Neutrophil (primary cell): ENCODE measurements around the gene TBATA.

ENCODE experiments used
- H3K27ac ChIP-seq: fragments of 200-600 bp; sonication (generic); 2 replicates; pipeline ENCODE4 v1.5.1; 2016; ENCODE audit warnings: mild to moderate bottlenecking, moderate library complexity
- H3K27me3 ChIP-seq: fragments of 200-600 bp; sonication (generic); 2 replicates; pipeline ENCODE4 v1.6.0; 2016; ENCODE audit warnings: mild to moderate bottlenecking
- H3K36me3 ChIP-seq: fragments of 200-600 bp; sonication (generic); 2 replicates; pipeline ENCODE4 v1.5.1; 2017
- H3K4me1 ChIP-seq, 2 experiments: fragments of 200-600 bp in 1 of 2; sonication (generic) in 1 of 2; 1 replicate in 1 of 2; 2 replicates in 1 of 2; pipeline versions ENCODE4 v1.5.1 to v1.6.1; 2013 to 2016; ENCODE audit warnings: low read depth in 1 of 2, low read length in 1 of 2, mild to moderate bottlenecking in 1 of 2, moderate library complexity in 1 of 2; ENCODE audit not compliant: control insufficient read depth in 1 of 2, insufficient read depth in 1 of 2
- H3K4me3 ChIP-seq, 2 experiments: fragments of 200-600 bp in 1 of 2; sonication (generic) in 1 of 2; 1 replicate in 1 of 2; 2 replicates in 1 of 2; pipeline ENCODE4 v1.5.1; 2013 to 2016; ENCODE audit warnings: low read depth in 1 of 2, low read length in 1 of 2, mild to moderate bottlenecking in 1 of 2, moderate library complexity in 1 of 2
- H3K9me3 ChIP-seq: fragments of 200-600 bp; sonication (generic); 2 replicates; pipeline ENCODE4 v1.5.1; 2016
- TF ChIP-seq, protein P1 (sequence below): fragments of 200-600 bp; sonication (generic); IDR thresholded peaks from 2 replicates; pipeline ENCODE4 v1.5.1; 2016; ENCODE audit warnings: antibody characterized with exemption

Gene TBATA

DNA sequence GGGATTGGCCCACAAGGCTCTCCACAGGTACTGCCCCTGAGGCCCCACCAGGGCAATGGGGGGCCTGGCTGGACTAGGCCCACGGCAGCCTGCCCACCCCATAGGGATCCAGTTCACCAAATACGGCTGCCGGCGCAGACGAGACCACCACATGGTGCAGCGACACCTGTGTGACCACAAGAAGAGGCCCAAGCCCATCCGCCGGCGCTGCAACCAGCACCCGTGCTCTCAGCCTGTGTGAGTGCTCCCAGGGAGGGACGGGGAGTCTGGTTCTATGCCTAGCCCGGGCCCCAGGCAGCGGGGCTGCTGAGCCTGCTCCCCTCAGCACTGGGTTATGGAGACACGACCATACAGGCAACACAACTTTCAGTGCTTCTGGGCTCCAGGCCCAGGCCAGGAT is 33.2 kb downstream of the TBATA start:
- Histone ChIP-seq H3K27ac (no peak overlapping the region), H3K4me3 (no peak overlapping the region), H3K9me3 (no peaks in the 10 kb centered on the region), H3K4me1 (no peaks in the 10 kb centered on the region), H3K36me3 (no peaks in the 10 kb centered on the region), H3K27me3 (no peaks in the 10 kb centered on the region)
- TF ChIP-seq, protein P1, sequence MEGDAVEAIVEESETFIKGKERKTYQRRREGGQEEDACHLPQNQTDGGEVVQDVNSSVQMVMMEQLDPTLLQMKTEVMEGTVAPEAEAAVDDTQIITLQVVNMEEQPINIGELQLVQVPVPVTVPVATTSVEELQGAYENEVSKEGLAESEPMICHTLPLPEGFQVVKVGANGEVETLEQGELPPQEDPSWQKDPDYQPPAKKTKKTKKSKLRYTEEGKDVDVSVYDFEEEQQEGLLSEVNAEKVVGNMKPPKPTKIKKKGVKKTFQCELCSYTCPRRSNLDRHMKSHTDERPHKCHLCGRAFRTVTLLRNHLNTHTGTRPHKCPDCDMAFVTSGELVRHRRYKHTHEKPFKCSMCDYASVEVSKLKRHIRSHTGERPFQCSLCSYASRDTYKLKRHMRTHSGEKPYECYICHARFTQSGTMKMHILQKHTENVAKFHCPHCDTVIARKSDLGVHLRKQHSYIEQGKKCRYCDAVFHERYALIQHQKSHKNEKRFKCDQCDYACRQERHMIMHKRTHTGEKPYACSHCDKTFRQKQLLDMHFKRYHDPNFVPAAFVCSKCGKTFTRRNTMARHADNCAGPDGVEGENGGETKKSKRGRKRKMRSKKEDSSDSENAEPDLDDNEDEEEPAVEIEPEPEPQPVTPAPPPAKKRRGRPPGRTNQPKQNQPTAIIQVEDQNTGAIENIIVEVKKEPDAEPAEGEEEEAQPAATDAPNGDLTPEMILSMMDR, result no peak

DNA sequence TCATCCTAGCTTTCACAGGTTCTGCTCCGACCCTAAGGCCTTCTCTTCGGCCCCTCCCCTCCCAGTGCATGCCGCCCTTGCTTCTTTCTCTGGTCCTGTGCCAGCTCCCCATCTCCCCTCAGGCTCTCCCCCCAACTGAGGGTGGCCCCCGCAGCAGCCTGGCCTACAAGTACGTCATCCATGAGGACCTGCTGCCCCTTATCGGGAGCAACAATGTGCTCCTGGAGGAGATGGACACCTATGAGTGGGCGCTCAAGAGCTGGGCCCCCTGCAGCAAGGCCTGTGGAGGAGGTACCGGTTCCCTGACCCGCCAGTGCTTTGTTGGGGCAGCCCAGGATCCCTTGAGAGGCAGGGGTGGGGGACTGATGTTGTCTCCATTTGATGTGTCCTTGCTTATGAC is 33.8 kb downstream of the TBATA start:
- no peaks in the 10 kb centered on the region for H3K9me3 ChIP-seq
- no peak overlapping the region for H3K27ac ChIP-seq
- no peak overlapping the region for H3K4me3 ChIP-seq
- TF ChIP-seq, protein P1, result no peak
- H3K27me3 ChIP-seq, result no peaks in the 10 kb centered on the region
- no peaks in the 10 kb centered on the region for H3K36me3 ChIP-seq
- no peaks in the 10 kb centered on the region for H3K4me1 ChIP-seq

DNA sequence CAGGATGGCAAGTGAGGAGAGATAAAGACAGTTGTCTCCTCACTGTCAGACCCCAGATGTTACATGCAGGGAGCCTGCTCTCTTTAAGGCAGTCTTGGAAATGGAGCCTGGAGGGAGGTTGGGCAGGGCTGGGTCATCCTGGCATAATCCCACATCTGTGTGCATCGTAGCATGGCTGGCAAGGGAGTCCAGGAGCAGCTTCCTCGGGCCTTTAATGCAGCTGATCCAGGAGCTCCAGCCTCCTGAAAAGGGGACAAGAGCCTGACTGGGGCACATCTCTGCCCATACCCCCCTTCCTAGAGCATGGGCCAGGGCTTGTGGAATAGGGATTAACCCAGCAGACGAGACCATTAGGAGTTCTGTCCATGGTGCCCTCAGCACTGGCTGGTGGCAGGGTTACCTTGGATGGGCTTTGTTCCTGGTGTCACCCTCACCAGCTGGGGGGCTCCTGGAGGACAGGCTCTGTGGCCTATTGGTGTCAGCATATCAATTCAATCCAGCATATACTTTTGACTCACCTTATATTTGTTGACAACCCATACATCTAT is 34.9 kb downstream of the TBATA start:
- TF ChIP-seq, protein P1, result no peak
- no peaks in the 10 kb centered on the region for H3K36me3 ChIP-seq
- H3K4me1 ChIP-seq, result no peaks in the 10 kb centered on the region
- no peak overlapping the region for H3K27ac ChIP-seq
- H3K27me3 ChIP-seq, result no peaks in the 10 kb centered on the region
- H3K4me3 ChIP-seq, result no peak overlapping the region
- H3K9me3 ChIP-seq, result no peaks in the 10 kb centered on the region

- H3K36me3 ChIP-seq, result no peaks in the 10 kb centered on the region
- no peak overlapping the region for H3K4me3 ChIP-seq
- no peak overlapping the region for H3K27ac ChIP-seq
- H3K9me3 ChIP-seq, result no peaks in the 10 kb centered on the region
- H3K4me1 ChIP-seq, result no peaks in the 10 kb centered on the region
- no peaks in the 10 kb centered on the region for H3K27me3 ChIP-seq
- TF ChIP-seq, protein P1, result no peak
Observed at GRCh38 chr10:70749756-70750155, 35.4 kb downstream of the TBATA start.

GRCh38 chr10:70748801-70749573 is 36.2 kb downstream of the TBATA start:
- Histone ChIP-seq H3K27me3 (no peaks in the 10 kb centered on the region), H3K4me3 (no peak overlapping the region)
- TF ChIP-seq, protein P1, result no peak

More at GRCh38 chr10:70748801-70749573, 36.2 kb downstream of the TBATA start:
- Histone ChIP-seq H3K4me1 (no peaks in the 10 kb centered on the region), H3K36me3 (no peaks in the 10 kb centered on the region), H3K27ac (no peak overlapping the region), H3K9me3 (no peaks in the 10 kb centered on the region)
